ENCODE results near the gene ENDOU.

DNA sequence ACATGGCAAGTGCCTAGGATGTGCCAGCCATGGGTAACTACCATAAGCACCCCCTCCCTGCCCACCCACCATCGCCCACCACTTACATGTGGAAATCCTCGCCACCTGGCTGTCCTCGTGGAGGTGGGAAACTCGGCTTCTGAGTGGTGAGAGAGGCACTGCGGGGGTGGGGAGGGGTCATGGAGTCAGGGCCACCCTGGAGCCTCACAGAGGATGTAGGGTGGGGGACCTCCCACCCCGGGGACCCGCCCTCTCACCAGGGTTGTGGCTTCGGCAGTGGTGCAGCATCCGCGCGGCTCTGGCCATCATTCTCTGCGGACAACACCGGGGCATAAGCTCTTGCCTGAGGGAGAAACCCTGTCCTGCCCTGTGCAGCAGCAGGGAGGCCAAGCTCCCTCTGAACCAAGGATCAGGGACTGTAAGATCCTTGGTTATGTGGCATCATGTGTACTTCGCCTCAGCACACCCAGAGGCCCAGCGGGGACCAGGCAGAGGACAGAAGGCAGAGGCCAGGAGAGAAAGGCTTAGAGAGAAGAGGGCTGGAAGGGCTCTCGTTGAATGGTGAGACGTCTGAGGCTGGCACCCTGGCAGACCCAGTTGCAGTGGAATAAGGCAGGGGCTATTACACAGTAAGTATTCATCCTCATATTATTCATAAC, 12.8 kb upstream of the ENDOU start:
- TF ChIP-seq CTCF (IDR thresholded peaks at IDR 0.05): no peak
- TF ChIP-seq POLR2A (IDR thresholded peaks at IDR 0.05): no peak
- TF ChIP-seq POLR2AphosphoS5 (IDR thresholded peaks at IDR 0.05): no peak
